Prostate gland (tissue), 2 donors: ENCODE results near the gene INTS1. TPM values are rescaled to one million over a fixed set of nuclear protein-coding genes. Genes with fewer than 3 reads are reported as not detected.

Source experiments
- DNase-seq: peaks from one replicate; pipeline ENCODE4 v3.0.0-alpha.2; 2019; ENCODE audit warnings: low spot score
- H3K27ac ChIP-seq, 2 donors: fragments of 200-600 bp; sonication (generic); 2 replicates each; pipeline ENCODE4 v1.5.1; 2017 to 2019
- H3K27me3 ChIP-seq: fragments of 200-600 bp; sonication (generic); replicated peaks from 2 replicates; pipeline ENCODE4 v1.5.1; 2019; ENCODE audit not compliant: insufficient read depth
- H3K36me3 ChIP-seq, 2 donors: fragments of 200-600 bp; sonication (generic); 1 replicate in 1 of 2; 2 replicates in 1 of 2; pipeline versions ENCODE4 v1.5.1 to v1.8.1; 2017 to 2019
- H3K4me1 ChIP-seq: fragments of 200-600 bp; sonication (generic); replicated peaks from 2 replicates; pipeline ENCODE4 v1.5.1; 2019
- H3K4me3 ChIP-seq, 2 donors: fragments of 200-600 bp; sonication (generic); 2 replicates each; pipeline ENCODE4 v1.5.1; 2017 to 2019
- H3K9me3 ChIP-seq: fragments of 200-600 bp; sonication (generic); 2 replicates; pipeline ENCODE4 v1.5.1; 2017
- CTCF ChIP-seq, 4 experiments: fragments of 200-600 bp in 2 of 4; fragments of 450-650 bp in 2 of 4; sonication (generic) in 2 of 4; IDR thresholded peaks; 1 replicate in 3 of 4; 2 replicates in 1 of 4; pipeline ENCODE4 v1.5.1; 2016 to 2019; ENCODE audit warnings: antibody characterized with exemption in 4 of 4, mild to moderate bottlenecking in 2 of 4, moderate library complexity in 2 of 4
- POLR2A ChIP-seq: fragments of 450-650 bp; IDR thresholded peaks from one replicate; pipeline ENCODE4 v1.6.1; 2016; ENCODE audit warnings: antibody characterized with exemption, mild to moderate bottlenecking
- POLR2AphosphoS5 ChIP-seq: sonication (generic); formaldehyde crosslinking; IDR thresholded peaks from one replicate; pipeline ENCODE4 v1.6.1; 2017; ENCODE audit warnings: antibody characterized with exemption
- WGBS: methylation state at CpG from one replicate; pipeline ENCODE4 v1.1.5; 2018; 5-methylcytosine and 5-hydroxymethylcytosine counted together
- intact Hi-C: fragments of 100-400 bp; cut with DNase I; formaldehyde crosslinking; loops from one replicate; pipeline ENCODE4 v1.14.2; 2022
- total RNA-seq, 2 donors: library from RNA; depleted of rRNA; stranded (reverse); fragments of >200 nt; gene quantifications; one replicate each; pipeline ENCODE4 v1.1.0, GENCODE V29; 2016

INTS1 gene
- total RNA-seq, 2 donors from 2014 or later: 64.9 to 146 TPM

- H3K27ac ChIP-seq: no peak overlapping the region
- H3K4me1 ChIP-seq: no peaks in the 10 kb centered on the region
- H3K27me3 ChIP-seq: no peaks in the 10 kb centered on the region
- no peak for DNase-seq
- intact Hi-C loops: no loop called here
- H3K9me3 ChIP-seq: no peaks in the 10 kb centered on the region
- H3K36me3 ChIP-seq: peaks cover 6 to 20% of the 10 kb centered on the region in 2 donors
- TF ChIP-seq POLR2AphosphoS5 (no peak), POLR2A (no peak), CTCF (IDR thresholded peaks at IDR 0.05) (no peak)
- 91% methylated on average over 37 of the region's 37 CpGs for WGBS
- H3K4me3 ChIP-seq: no peak overlapping the region
These were observed 6.8 kb downstream of the INTS1 start for GRCh38 chr7:1497293-1497927.

- Histone ChIP-seq H3K27ac (no peak overlapping the region), H3K27me3 (no peaks in the 10 kb centered on the region), H3K36me3 (peaks cover 6 to 20% of the 10 kb centered on the region in 2 donors), H3K4me1 (no peaks in the 10 kb centered on the region), H3K9me3 (no peaks in the 10 kb centered on the region), H3K4me3 (no peak overlapping the region)
- 91% methylated on average over 32 of the region's 33 CpGs for WGBS
- TF ChIP-seq POLR2AphosphoS5: no peak
- intact Hi-C loops: no loop called here
- no peak for DNase-seq
These were observed 7.5 kb downstream of the INTS1 start for GRCh38 chr7:1496531-1497292.

GRCh38 chr7:1495564-1496242, 8.5 kb downstream of the INTS1 start:
- no peaks in the 10 kb centered on the region for H3K9me3 ChIP-seq
- H3K4me1 ChIP-seq: no peaks in the 10 kb centered on the region
- H3K36me3 ChIP-seq: peaks cover 6 to 26% of the 10 kb centered on the region in 2 donors
- H3K27me3 ChIP-seq: no peaks in the 10 kb centered on the region
- no peak overlapping the region for H3K27ac ChIP-seq
- H3K4me3 ChIP-seq: no peak overlapping the region
- TF ChIP-seq CTCF (IDR thresholded peaks at IDR 0.05) (no peak), POLR2AphosphoS5 (no peak), POLR2A (no peak)
- WGBS: 92% methylated on average over 34 of the region's 34 CpGs
- intact Hi-C loops: no loop called here
- DNase-seq: no peak

GRCh38 chr7:1494866-1495563, 9.2 kb downstream of the INTS1 start:
- Histone ChIP-seq H3K4me3 (no peak overlapping the region), H3K27me3 (no peaks in the 10 kb centered on the region), H3K9me3 (no peaks in the 10 kb centered on the region), H3K36me3 (peaks cover 6 to 25% of the 10 kb centered on the region in 2 donors), H3K27ac (no peak overlapping the region), H3K4me1 (no peaks in the 10 kb centered on the region)
- no peak for DNase-seq
- 94% methylated on average over 17 of the region's 27 CpGs for WGBS
- intact Hi-C loops: no loop called here
- TF ChIP-seq POLR2A: no peak
- no peak for TF ChIP-seq CTCF (IDR thresholded peaks at IDR 0.05)
- no peak for TF ChIP-seq POLR2AphosphoS5

GRCh38 chr7:1494447-1494846, 9.7 kb downstream of the INTS1 start:
- Histone ChIP-seq H3K27ac (no peak overlapping the region), H3K4me1 (no peaks in the 10 kb centered on the region), H3K27me3 (no peaks in the 10 kb centered on the region), H3K9me3 (no peaks in the 10 kb centered on the region), H3K36me3 (peaks cover 4 to 22% of the 10 kb centered on the region in 2 donors), H3K4me3 (no peak overlapping the region)
- 87% methylated on average over 25 of the region's 25 CpGs for WGBS
- DNase-seq: no peak
- TF ChIP-seq POLR2A (no peak), CTCF (IDR thresholded peaks at IDR 0.05) (no peak), POLR2AphosphoS5 (no peak)
- intact Hi-C loops: no loop called here
